Posterior cingulate gyrus (tissue), 11 donors: ENCODE measurements around the gene AGER.
"Not testable (repeated sequence)": the region's sequence is repeated elsewhere in the genome, so short reads cannot be mapped to it uniquely, and the experiment has no call there.

Experiments used
- DNase-seq, 10 donors: peaks; one replicate each; pipeline versions ENCODE4 v3.0.0 to v3.0.0-alpha.2; 2020 to 2021; ENCODE audit warnings: mixed read lengths in 3 of 10
- intact Hi-C: fragments of 100-400 bp; cut with DNase I; formaldehyde crosslinking; loops from one replicate; pipeline ENCODE4 v1.15.1; 2023

The AGER gene

DNA sequence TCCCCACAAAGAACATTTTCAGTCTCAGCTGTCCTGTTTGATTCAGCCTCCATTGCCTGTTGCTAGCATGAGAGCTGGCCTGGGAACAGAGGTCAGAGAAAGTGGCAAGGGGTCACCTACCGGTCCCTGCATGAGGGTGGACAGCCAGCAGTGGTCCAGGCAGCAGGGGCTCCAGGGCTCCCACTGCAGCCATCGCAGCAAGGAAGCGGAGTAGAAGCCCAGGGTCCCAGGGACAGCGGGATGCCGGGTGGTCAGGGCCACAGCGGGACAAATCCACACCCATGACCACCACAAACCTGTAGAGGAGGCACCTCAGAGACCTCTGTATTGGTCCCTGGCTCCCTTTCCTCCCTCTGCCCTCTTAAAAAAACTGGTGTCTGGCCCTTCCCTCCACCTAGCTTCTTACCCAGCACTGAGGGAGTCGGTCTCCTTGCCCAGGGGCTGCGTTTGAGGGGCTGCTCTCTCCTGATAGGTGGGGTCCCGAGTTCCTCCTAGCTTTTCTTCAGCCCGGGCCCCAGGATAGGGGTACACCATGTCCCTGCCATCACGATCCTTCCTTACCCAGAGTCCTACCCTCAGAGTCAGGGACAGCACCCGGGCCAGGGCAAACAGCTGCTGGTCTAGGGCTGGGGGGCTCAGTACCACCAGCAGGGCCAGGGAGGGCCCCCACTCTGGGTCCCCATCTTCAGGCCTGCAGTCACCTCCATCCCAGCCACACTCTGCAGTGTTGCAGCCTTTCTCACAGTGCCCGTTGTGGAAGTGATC, 16.8 kb upstream of the AGER start:
- intact Hi-C loops, result no loop called here

GRCh38 chr6:32198866-32199265, 14.8 kb upstream of the AGER start:
- DNase-seq, result peak in 3 of 10 donors; percentile 22 to 68 (median 34)
- intact Hi-C loops, result loop anchor here (5.0 kb wide), 2 partner anchors 773 to 1003 kb away; partner anchors contain the start of genes HSD17B8, RXRB and SLC39A7

More for the DNA sequence above, 16.8 kb upstream of the AGER start:
- peak in 2 of 10 donors; percentile 46 to 49 for DNase-seq

DNA sequence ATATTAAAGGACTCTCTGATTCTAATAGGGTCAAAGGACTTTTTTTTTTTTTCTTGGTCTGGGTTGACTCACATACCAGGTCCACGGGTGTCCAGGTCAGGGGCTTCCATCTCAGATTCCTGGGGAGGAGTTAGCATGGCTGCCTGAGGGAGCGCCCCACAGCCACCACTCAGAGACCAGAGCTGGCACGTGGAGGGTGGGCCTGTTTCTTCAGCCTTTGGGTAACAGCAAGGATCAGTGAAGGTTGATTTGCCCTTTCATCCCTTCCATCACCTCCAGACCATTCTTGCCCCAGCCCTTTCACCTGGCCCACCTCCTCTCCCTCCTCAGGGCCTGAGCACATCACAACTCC, 14.3 kb upstream of the AGER start:
- intact Hi-C loops, result loop anchor here (5.0 kb wide), 2 partner anchors 774 to 1004 kb away; partner anchors contain the start of genes HSD17B8, RXRB and SLC39A7
- DNase-seq, result peak in 2 of 10 donors; percentile 34 to 59

DNA sequence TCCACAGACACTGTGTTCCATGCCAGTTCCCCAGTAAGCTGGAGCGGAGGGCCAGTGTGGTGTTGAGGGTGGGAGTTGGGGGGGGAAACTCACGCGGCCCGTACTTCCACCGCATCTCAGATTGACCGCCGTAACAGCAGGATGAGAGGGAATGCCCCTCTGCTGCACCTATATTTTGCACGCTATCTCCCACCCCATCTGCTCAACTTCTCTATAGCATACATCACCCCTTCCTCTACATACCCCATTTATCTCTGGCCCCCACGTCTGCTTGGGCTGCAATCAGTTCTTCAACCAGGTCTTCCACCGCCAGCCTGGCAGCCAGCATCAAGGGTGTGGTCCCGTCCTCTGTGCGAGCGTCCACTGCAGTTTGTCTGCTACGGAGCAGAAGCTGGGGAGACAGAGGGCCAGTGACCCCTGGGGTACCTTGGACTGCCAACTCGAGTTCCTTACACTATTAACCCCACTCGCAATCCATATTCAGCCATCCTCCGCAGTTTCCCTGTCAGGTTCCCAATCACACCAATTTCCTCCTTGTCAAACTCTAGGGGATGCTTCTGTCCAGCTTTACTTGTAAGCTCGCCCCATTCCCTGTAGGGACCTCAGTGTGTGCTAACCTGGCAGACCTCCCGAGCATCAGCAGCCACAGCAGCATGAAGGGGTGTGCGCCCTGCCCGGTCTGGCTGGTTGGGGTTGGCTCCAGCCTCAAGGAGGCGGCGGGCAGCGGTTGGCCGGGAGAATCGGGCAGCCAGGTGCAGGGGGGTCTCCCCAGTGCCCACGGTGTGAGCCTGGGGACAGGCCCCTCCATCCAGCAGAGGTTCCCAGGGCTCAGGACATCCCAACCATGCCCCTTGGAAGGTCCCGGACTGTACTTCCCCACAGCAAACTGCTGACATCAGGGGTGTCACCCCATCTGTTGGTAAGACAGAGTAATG, 12.9 kb upstream of the AGER start:
- intact Hi-C loops, result loop anchor here (2.0 to 5.0 kb wide), 3 partner anchors 48 to 1005 kb away; partner anchors contain the start of genes HSD17B8, RXRB and SLC39A7
- DNase-seq, result peak in 8 of 10 donors; percentile 28 to 89 (median 40)

GRCh38 chr6:32195902-32196681, 12.0 kb upstream of the AGER start:
- DNase-seq, result peak; percentile 84 to 99 (median 94)
- intact Hi-C loops, result loop anchor here (2.0 to 5.0 kb wide), 6 partner anchors 19 to 1006 kb away; partner anchors contain the start of genes AGPAT1, ATF6B, HSD17B8 and RXRB

DNA sequence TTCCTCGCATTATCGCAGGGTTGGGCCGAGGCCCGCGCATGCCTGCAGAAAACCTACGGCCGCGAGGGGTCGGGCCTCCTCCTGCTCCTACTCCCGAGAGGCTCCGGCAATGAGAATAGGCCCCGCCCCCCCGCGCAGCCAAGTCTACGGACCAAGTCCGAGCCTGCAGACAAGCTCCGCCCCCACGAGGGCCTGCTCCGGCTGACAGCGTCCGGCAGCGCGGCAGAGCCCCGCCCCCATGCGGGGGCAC, 11.5 kb upstream of the AGER start:
- intact Hi-C loops, result loop anchor here (2.0 to 5.0 kb wide), 5 partner anchors 19 to 1007 kb away; partner anchors contain the start of genes AGPAT1, ATF6B, HSD17B8 and RXRB
- DNase-seq, result peak; percentile 100

DNA sequence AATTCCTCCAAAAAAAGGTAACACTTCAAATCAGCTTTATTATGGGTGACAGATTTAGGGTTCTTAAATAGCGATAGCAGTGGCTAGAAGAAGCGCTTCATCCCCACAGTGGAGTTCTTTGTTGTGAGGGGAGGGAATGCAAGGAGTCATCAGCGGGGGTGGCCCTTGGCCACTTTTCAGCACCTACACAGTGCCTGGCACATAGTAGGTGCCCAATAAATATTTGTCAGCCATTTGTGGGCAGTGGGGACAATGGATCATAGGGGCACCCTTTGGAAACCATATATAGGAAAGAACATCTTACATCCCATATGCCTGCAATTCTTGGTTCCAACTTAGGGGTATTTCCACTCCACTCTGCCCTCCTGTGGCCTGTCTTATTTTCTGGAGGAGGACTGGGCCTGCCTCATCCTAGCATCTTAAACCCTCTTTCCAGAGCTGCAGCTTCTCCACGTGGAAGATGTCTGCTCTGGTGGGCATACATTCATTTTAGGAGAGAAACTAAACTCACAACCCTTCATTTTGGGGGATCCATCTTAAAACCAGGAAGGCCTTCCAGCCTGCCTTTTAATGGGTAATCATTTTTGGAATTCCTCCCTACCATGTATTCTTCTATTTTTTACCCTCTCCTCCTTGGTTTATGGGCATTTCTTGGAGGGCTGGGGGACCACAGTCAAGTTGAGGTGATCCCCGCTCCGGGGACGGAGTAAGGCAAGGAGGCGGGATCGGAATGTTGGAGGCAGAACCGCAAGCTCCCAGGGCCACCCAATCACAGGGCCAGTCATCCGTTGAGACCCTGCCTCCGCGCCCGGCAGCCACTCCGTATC, 11.0 kb upstream of the AGER start:
- intact Hi-C loops, result loop anchor here (2.0 to 5.0 kb wide), 5 partner anchors 18 to 1007 kb away; partner anchors contain the start of genes AGPAT1, ATF6B, HSD17B8 and RXRB
- peak in 2 of 10 donors; percentile 25 to 69 for DNase-seq

DNA sequence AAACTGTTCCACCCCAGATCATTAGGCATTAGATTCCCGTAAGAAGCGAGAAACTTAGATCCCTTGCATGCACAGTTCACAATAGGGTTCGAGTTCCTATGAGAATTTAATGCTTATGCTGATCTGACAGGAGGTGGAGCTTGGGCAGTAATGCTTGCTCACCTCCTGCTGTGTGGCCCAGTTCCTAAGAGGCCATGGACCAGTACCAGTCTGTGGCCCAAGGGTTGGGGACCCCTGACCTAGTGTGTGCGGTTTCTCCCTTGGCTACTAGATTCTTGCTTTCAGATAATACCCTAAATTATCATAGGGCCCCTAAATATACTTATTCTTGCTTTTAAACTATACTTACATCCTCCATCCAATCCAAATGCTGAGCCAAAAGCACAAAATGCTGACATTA, 10.3 kb upstream of the AGER start:
- DNase-seq, result no peak
- intact Hi-C loops, result loop anchor here (2.0 kb wide), 3 partner anchors 18 to 66 kb away; partner anchors contain the start of genes AGPAT1 and ATF6B

- intact Hi-C loops, result not testable (repeated sequence)
- peak in 1 of 10 donors; percentile 6 for DNase-seq
These were observed 9.0 kb upstream of the AGER start for GRCh38 chr6:32193096-32193495.

GRCh38 chr6:32192608-32193039, 8.6 kb upstream of the AGER start, which contains the start of gene GPSM3:
GPSM3 (minus strand) TSS chr6:32192643; CDS start chr6:32192513, 130 bp downstream.
- intact Hi-C loops, result no loop called here
- DNase-seq, result peak in 2 of 10 donors; percentile 52 to 60

DNA sequence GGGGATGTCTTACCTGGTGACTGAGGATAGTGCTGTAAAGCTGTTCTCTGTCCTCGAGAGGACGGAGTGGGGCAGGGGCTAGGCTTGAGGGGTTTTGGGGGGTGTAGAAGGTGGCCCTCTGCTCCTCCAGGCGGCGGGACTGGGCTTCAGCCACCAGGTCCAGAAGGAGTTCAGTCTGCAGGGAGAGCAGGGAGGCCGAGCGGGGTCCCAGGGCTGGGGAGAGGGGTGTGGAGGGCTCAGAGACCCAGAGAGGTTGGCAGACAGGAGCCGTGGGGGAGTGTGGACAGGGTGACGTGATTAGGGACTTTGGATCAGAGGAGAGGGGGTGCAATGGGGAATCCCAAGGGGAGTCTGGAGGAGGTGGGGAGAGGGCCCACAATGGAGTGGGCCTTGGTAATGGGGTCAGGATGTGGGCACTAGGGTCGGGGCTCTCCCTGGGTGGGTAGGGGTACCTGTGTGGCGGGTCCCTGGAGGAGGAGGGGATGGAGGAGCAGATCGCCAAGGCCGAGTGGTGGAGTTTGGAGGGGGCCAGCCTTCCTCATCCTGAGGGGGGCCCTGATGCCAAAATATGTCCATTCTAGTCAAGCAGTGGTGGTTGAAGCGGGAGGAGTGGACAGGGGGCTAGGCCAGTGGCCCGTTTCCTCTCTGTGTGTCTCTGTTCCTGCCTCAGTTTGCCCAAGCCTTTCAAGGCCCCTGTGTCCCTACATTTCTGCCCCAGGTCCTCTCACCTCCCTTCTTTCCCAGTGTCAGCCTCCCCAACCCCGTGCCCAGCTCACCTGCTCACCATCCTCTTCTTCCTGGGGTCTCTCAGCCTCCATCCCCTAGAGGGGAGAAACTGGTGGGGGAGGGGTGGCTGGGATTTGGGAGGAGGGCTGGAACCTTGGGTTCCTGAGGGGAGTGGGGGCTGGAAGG, 7.9 kb upstream of the AGER start:
- intact Hi-C loops, result no loop called here
- DNase-seq, result peak in 2 of 10 donors; percentile 33 to 78

DNA sequence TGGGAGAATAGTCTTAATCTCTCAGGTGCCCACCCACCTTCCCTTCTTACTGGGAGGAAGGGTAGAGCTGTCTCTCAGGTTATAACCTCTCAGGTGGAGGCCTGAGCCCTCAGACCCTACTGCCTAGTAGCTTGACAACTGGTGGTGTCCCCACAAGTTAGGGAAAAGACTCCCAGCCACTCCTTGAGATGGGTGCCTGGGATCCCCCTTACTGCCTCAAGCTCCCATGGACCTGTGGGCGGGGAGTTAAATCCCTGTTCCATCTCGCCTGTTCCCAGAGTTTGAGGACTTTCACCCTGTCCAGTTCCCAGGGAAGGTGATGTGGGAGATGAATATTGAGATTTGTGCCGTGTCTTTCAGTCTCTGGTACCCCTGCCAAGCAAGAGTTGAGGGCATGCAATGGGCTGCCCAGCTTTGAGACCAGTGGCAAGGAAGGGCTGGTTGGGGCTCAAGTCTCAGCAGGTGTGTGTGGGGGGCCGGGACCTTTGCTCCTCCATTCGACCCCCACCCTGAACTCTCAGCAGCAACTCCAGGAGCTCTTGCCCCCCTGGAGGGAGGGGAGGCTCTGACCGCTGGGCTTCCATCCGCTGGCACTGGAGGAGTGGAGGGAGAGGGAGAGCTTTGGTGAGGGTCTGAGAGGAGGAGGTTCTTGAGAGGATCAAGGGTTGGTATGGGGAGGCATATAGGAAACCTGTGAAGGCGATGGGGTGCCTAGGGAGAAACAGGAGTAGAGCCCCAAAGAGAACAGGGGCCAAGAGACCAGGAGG, 7.0 kb upstream of the AGER start:
- intact Hi-C loops, result no loop called here
- peak in 2 of 10 donors; percentile 43 to 55 for DNase-seq

GRCh38 chr6:32190054-32190851, 6.2 kb upstream of the AGER start, which contains the start of gene PBX2:
PBX2 (minus strand) TSS chr6:32190202; CDS start chr6:32189915, 287 bp downstream.
- intact Hi-C loops, result no loop called here
- peak; percentile 72 to 97 (median 82) for DNase-seq

DNA sequence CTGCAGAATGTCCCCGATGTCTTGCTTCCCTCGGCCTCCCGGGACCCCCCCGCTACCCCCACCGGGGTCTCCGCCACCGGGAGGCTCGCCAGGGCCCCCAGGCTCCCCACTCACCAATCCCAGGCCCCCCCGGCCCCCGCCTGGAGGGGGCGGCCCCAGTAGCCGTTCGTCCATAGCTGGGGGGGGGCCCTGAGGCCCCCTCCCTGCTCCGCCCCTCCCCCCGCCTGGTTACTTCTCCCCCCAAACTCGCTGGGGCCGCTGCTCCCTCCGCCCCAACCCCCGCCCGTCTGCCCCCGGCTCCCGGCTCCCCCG, 5.6 kb upstream of the AGER start:
- no peak for DNase-seq
- intact Hi-C loops, result no loop called here

DNA sequence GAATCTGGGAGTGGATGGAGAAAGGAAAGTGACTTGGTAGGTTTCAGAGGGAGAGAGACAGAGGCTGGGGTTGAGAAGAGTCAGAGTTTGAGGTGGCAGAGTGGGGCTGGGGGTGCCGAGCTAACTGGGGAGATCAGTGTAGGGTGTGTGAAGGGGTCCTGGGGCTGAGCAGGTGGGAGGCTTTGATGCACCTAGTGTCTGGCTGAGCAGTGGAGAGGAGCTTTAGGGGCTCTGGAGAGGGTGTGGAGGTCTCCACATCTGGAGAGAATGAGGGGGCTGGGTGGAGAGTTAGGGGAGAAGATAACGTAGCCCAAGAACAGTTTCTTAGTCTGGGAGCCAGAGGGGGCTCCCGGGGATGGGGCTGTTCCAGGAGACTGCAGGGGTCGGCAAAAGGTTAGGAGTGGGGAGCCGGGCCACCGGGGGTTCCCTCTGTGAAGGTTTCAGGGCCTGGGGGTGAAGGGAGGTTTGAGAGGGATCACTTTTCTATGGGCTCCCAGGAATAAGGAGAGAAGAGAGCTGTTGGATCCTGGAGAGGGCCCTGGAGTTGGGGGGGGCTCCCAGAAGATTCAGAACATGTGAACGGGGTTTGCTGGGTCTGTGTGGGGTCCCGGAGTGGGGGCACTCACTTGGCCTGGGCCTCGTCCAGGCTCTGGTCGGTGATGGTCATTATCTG, 5.2 kb upstream of the AGER start:
- intact Hi-C loops, result no loop called here

More for the DNA sequence above, 5.2 kb upstream of the AGER start:
- DNase-seq, result peak in 2 of 10 donors; percentile 70 to 71
